Cortex of kidney (tissue), 1 donor: Measurements from ENCODE around the gene NIPBL.
"Not testable (repeated sequence)": the region's sequence is repeated elsewhere in the genome, so short reads cannot be mapped to it uniquely, and the experiment has no call there.

Source experiments
- DNase-seq: peaks from one replicate; lab custom pipeline; 2025; lab: John Stamatoyannopoulos, UW

NIPBL gene

GRCh38 chr5:36876299-36876964 is at the start of gene NIPBL:
Gene NIPBL (plus strand): TSS chr5:36876769. CDS start chr5:36953697, 76,928 bp downstream.
- DNase-seq = no peak

GRCh38 chr5:36832274-36832673 is 44.3 kb upstream of the NIPBL start:
- no peak for DNase-seq

GRCh38 chr5:36836831-36837230 is 39.7 kb upstream of the NIPBL start:
- DNase-seq = no peak

GRCh38 chr5:36839489-36840476 is 36.8 kb upstream of the NIPBL start:
- DNase-seq = no peak

GRCh38 chr5:36841677-36842076 is 34.9 kb upstream of the NIPBL start:
- no peak for DNase-seq

GRCh38 chr5:36842087-36842486 is 34.5 kb upstream of the NIPBL start:
- DNase-seq = no peak

GRCh38 chr5:36844305-36844704 is 32.3 kb upstream of the NIPBL start:
- DNase-seq = no peak

GRCh38 chr5:36848545-36848944 is 28.0 kb upstream of the NIPBL start:
- DNase-seq = not testable (repeated sequence)

GRCh38 chr5:36852903-36853302 is 23.7 kb upstream of the NIPBL start:
- DNase-seq = not testable (repeated sequence)

GRCh38 chr5:36854402-36855140 is 22.0 kb upstream of the NIPBL start:
- no peak for DNase-seq

GRCh38 chr5:36855141-36855495 is 21.5 kb upstream of the NIPBL start:
- DNase-seq = no peak

GRCh38 chr5:36861871-36862270 is 14.7 kb upstream of the NIPBL start:
- DNase-seq = no peak

GRCh38 chr5:36870399-36871040 is 6.0 kb upstream of the NIPBL start:
- DNase-seq = no peak

- no peak for DNase-seq
Measured at GRCh38 chr5:36874465-36874864, 2.1 kb upstream of the NIPBL start.

- no peak for DNase-seq
Measured at GRCh38 chr5:36875051-36875789, 1.3 kb upstream of the NIPBL start.

- no peak for DNase-seq
Measured at GRCh38 chr5:36875790-36876298, 725 bp upstream of the NIPBL start.

GRCh38 chr5:36876965-36877666 is 547 bp downstream of the NIPBL start:
- DNase-seq = no peak

GRCh38 chr5:36877667-36878391 is 1.3 kb downstream of the NIPBL start:
- DNase-seq = no peak

- DNase-seq = no peak
Measured at GRCh38 chr5:36878392-36879082, 2.0 kb downstream of the NIPBL start.
